Kidney capillary endothelial cell (primary cell): ENCODE data around the gene PRR33.
"Not testable (repeated sequence)": the region's sequence is repeated elsewhere in the genome, so short reads cannot be mapped to it uniquely, and the experiment has no call there.

Source experiments
- DNase-seq: peaks from one replicate; pipeline ENCODE4 v3.0.0-alpha.2; 2018; ENCODE audit warnings: low spot score

Gene PRR33

DNA sequence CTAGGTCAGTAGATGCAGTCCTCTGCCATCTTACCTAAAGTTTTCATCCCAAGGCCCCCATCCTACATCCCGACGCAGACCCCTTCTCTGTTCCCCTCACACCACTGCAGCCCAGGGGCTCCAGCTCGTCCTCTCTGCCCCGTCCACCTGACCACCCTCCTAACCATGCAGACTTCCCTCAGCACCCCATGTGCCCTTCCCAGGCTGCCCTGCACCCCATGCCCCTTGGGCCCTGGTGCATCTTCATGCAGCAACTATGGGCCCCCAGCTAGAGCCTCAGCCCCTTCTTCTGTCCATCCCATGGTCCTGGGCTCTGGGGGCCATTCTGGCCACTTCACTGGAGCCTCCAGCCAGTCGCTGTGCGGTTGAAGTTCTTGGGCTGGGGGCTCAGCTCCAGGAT lies 2.9 kb downstream of the PRR33 start:
- DNase-seq: no peak

DNA sequence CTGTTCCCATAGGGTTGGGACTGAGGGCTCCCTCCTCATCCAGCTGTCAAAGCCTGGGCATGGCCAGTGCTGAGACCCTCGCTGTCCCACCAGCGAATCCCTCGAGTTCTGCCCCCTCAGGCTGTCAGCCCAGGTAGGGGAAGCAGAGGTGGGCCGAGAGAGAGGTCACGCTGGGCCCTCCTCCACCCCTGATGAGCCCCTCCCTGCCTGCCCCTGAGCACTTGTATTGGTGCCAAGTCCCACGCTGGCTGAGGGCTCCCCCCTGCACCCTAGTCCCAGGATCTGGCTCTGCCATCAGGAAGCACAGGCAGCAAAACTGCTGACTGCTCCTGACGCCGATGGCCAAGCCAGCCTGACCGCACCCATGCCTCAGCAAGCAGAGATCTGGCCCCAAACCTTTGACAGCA lies 3.3 kb downstream of the PRR33 start:
- no peak for DNase-seq

DNA sequence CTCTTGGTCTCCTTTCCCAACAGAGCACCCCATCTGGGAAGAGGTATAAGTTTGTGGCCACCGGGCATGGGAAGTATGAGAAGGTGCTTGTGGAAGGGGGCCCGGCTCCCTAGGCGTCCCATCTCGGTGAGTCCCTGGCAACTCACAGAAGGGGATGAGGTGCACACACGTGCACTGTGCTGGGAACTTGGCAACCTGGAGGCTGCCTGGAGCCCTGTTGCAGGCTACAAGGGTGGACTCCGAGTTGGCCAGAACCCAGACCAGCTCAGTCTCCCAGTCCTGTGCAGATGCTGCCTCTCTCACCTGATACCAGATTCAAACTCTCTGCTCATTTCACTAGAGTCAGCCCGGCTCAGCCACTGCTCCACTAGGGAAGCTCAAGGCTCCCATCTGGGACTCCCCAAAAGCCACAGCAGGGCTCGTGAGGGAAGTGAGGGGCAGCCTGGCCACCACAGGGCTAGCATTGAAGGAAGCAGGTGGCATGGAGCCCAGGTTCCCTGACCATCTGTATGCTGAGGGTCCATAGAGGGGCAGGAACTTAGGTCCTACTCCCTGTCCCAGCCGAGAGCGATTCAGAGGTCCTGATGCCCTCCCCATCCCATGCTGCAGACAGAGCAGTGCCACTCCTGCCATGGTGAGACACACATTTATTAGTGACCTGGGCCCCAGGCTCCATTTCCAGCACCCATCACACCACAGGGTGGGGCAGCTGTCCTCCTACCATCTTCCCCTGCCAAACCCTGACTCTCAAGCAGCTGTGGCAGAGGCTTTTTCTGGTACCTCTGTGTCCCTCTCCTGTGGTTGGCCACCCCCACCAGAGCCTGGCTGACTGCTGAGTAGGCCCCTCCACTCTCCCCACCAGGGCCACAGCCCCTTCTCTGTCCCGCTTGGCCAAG lies 4.0 kb downstream of the PRR33 start:
- DNase-seq: no peak

DNA sequence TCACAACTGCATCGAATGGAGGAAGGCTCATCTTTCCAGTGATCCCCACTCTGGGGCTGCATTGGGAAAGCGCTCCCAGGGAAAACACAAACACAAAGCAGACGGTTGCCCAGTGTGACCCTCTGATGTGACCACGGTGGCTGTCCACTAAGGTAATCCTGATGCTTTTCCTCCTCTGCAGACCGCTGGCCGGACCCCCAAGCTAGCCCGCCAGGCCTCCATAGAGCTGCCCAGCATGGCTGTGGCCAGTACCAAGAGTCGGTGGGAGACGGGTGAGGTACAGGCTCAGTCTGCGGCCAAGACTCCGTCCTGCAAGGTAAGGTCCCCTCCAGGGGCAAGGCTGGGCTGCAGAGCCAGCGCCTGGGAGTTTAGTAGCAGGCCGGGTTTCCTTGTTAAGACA lies 5.1 kb downstream of the PRR33 start:
- not testable (repeated sequence) for DNase-seq

DNA sequence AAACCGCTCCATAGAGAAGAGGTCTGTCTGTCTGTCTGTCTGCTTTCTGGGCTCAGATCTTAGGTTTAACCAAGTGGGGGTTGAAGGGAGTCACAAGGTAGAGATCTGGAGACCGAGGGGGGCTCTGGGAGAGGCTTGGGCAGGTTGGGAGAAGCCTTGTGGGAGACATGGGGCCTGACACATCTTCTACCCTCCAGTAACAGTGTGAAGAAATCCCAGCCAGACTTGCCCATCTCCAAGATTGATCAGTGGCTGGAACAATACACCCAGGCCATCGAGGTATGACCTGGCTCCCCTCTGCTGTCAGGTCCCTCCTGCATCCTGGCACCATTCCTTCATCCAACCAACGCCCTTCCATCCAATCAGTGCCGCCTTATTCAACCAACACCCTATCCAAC lies 7.4 kb downstream of the PRR33 start:
- DNase-seq: no peak

DNA sequence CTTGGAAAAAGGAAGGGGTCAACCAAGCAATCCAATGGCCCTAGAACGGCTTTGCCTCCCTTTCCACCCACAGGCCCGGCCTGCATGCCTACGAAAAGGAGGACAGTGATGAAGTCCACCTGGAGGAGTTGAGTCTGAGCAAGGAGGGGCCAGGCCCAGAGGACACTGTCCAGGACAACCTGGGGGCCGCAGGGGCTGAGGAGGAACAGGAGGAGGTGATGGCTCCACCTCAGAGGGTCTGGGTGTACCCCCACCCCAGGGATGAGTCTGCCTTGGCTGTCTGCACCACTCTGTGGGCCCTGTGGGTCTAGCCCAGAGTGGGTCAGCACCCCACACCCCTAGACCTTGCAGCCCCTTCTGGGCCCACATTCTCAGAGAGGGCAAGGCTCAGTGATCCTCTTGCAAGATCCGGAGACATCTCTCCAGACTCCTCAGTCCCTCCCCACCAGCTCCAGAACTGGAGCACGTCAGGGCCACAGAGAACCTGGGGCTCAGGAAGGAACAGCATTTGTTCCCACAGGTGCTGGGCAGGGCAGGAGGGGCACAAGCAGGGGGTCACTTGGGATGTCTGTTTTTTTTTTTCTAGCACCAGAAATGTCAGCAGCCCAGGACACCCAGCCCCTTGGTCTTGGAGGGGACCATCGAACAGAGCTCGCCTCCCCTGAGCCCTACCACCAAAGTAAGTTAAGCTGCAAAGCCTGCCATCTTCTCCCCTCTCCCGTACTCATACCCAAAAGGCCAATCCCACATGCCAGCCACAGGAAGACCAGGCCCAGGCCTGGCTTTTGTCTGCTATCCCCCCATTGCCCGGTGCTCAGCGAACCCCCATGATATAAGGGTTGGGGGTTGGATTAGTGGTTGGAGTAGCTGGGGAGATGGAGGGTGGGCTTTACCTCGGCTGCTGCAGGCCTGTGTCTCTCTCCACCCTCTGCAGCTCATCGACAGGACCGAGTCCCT lies 8.1 kb downstream of the PRR33 start:
- no peak for DNase-seq

DNA sequence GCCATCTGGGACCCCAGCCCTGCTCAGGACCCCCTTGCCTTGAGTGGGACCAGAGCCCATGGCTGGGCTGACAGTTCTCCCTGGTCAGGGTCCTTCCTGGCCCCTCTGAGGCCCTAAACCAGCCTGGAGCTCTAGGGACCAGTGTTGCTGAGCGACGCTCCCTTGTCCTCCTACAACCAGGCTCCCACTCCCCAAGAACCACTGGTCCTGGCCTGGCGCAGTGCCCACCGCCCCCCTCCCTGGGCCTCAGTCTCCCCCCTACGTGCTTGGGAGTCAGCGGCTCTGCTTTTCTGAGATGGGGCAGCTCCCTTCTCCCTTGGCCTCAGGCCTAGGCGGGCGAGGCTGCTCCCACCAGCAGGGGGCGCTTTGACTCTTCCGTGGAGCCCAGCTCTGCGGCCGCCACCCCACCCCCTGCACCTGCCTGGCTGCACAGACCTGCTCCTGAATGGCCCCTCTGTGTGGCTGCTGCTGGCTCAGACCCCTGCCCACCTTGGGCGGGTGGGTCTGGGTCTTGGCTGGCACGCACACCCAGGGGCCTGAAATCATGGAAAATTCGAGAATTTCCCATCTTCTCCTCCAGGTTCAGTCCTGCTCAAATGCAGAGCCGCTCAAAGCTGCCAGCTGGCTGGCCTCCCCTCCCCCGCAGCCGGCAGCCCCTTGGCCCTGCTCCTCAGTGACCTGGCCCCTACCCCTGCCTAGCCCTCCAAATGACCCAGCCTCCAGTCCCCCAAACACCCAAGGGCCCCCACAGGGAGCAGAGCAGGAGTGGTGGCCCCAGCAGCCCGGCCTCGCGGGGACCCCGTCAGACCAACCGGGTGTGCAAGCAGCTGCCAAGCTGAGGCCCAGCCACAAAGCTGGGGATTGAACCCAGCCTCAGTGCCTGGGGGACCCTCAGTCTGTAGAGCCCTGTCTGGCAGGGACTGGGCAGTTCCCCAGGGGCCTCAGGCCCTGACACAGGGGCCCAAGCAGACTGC lies 9.1 kb downstream of the PRR33 start:
- peak; percentile 71 for DNase-seq

DNA sequence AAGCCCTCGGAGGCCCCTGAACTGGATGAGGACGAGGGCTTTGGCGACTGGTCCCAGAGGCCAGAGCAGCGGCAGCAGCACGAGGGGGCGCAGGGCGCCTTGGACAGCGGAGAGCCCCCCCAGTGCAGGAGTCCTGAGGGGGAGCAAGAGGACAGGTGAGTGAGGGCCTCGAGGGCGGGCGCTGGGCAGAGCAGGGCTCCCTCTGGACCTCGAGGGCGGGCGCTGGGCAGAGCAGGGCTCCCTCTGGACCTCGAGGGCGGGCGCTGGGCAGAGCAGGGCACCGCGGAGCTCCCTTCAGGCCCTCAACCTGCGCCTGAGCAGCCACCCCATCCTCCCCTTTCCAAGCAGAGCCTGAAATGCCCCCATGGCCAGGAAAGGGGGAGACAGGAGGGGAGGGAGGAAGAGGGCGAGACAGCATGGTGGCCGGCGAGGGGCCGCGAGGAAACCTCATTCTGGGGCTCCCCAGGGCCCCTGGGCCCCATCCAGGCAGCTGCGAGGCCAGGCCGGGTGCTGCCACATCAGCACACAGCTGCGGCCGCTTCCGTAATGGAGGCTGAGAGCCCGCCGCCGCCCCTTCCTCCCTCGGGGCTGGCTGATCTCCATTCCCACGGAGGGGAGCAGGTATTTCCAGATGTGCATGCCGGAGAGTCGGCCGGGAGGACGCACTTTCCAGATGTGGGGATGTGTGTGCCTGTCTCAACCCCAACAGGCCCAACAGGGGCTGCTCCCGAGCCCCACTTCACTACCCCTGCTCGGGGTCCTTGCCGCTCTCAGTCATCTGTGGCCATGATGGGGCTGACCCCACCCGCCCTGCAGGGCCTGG lies 10.0 kb downstream of the PRR33 start:
- no peak for DNase-seq

DNA sequence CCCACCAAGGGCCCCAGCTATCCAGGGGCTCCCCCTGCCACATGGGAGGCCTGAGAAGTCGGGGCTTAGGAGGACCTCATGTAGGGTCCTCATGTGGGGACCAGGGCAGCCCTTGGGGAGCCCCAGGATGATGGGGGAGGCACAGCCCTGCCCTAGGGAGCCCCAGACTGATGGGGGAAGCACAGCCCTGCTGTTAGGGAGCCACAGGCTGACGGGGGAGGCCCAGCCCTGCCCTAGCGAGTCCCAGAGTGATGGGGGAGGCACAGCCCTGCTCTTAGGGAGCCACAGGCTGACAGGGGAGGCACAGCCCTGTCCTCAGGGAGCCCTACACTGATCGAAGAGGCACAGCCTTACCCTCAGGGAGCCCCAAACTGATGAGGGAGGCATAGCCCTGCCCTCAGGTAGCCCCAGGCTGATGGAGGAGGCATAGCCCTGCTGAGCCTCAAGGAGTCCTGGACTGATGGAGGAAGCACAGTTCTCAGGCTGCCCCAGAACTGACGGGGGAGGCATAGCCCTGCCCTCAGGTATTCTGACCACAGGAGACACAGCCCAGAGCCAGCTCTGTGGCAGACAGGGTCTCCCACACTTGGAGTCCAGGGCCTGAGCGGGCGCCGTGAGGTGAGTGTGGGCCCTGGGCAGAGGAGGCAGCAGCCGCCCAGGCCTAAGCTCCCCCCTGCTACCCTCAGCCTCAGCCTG lies 10.8 kb downstream of the PRR33 start:
- DNase-seq: no peak

DNA sequence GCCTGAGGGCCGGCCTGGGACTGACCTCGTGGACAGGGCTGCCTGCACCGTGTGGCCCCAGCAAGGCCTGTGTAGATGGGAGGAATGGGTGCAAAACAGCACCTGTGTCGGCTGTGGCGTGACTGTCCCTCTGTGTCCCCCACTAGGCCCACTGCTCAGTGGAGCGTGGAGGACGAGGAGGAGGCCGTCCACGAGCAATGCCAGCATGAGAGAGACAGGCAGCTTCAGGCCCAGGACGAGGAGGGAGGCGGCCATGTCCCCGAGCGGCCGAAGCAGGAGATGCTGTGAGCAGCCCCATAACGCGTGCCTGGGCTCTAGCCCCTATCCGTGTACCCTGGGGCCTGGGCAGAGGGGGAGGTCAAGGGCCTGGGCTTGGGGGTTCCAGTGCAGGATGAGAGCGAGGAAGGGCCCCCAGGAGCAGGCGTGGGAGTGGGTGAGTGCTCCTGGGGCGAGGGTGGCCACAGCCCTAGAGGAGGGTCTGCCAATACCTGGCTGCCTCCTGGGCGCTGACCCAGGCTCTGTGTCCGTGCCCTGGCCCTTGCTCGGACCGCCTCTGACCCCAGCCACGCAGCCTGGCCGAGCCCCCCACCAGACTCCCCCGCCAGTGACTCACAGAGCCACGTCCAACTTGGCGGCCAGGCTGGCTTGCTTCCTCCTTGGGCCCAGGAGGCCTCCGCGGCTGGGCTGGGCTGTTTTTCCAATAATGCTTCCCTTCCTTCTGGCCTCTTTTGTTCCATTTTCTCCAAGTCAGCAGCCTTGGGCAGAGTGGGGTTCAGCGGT lies 11.6 kb downstream of the PRR33 start:
- peak; percentile 31 for DNase-seq

DNA sequence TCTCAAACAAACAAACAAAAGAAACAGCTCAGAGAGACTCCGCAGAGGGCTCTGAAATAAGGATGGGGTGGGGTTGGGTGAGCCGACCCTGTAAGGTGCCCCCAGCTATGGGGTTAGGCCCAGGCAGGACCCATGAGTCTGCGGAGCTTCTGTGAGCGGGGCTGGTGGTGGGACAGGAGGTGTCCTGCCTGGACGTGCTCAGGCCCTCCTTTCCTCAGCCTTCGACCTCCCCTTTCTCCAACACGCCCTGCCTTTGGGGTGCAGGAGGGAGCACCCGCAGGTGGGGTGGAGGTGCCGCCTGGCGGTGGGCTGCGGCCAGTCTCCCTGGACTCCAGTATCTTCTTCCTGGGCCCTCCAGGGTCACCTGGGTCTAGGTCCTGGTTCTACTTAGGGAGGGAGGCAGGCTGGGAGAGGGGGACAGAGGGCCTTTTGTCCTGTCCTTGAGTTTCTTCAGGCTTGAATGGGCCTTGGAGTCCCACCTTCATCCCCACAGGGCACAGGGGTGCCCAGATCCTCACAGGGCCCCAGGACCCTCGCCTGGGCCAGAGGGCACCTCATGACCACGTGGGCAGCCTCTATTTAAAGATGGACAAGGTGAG lies 12.3 kb downstream of the PRR33 start:
- DNase-seq: no peak

DNA sequence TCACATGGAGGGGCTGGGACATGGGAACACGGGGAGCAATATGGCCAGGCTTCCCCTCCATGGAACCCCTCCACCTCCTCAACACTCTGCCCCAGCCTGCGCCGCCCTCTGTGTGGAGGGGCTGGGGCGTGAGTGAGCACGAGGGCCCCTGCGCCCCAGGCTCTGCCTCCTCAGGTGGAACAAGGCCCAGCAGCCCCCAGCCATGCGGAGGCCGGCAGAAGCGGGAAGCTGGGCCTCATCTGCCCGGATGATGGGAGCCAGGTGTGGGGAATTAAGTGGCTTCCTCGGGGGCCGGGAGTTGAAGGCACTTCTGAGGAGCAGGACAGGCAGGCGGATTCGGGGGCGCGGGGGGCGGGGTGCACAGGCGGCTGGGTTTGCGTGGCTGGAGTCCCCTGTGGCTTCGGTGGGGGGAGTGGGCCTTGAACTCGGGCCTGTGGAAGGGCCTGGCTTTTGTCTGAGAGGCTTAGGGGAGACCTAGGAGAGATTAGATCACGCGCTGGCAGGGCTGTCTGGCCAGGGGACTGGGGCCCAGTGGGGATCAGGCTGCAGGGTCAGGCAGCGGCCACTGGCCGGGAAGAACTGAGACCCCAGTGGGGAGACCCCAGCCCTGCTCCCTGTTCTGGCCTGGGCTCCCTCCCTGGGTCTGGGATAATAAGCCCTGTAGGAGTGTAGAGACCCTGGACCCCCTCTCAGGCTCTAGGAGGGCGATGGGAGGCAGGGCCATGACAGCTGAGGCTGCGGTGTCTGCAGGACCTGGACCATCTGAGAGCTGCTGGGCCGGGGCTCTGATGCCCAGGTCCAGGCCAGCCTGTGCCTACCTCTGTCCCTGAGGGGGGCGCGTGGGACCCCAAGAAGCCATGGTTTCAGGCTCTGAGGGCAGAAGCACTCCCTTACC lies 13.3 kb downstream of the PRR33 start:
- DNase-seq: no peak

DNA sequence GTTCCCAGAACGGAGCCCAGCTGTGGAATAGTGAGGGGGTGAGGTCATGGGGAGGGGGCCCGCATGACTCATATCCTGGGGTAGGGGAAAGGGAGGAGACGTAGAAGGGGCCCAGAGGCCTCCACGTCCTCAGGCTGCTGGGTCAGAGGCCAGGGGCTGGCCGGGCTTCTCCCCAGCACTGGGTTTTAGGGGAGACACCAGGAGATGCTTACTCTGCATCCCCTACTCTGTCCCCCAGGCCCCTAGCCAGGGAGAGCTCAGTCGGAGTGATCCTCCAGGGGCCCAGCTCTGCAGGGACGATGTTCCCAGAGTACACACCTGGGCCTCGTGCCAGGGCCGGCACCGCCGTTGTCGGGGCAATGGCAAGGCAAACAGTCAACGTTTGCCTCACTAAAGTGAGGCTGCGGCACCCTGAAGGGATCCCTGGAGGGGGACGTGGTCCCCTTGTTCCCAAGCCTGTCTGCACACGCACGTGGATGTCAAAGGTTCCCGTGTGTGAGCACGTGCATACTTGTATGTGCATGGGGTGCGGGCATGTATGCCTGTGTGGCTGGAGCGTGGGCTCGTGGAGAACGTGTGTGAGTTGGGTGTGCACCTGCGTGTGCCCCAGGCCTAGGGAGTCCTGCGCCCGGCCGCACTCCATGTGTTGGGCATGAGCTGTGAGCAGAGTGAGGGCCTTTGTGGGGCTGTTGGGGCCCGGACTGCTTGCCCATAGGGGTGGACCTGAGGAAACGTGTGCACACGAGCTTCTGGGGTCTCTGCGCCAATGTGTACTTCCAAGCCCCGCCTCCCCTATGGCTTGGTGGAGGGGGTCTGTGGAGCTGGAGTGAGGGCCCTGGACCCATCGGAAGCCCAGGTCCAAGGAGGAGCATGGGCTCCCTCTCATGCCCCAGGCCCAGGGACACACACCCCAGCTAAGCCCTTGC lies 14.2 kb downstream of the PRR33 start:
- DNase-seq: no peak

DNA sequence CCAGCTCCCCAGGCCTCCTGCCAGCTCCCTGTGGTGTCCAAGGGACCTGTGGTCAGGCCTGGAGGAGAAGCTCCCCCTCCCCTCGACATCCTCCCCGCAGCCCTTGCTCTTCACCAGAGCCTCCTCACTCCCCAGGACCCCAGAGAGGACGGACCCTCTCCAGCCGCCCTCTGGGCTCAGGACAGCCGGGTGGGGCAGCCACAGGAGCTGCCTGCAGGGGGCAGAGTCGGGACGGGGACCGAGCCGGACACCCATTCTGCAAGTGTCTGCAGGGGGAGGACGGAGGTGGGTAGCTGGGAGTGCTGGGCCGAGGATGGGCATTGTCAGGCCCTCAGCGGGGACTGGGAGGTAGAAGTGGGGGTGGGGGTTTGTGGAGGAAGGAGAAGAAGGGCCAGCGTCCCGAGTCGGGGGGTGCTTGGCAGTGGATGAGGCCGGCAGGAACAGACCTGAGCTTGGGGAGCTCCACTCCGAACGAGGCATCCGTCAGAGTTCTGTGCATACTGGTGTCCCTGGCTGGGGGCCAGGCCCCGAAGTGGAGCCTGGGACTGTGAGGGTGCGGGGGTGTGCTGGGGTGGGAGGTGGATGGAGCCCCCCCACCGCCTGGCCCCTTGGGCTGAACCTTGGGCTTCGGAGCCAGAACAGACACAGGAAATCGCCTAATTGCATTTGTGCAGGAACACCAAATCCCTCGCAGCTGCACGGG lies 15.2 kb downstream of the PRR33 start:
- peak; percentile 32 for DNase-seq

DNA sequence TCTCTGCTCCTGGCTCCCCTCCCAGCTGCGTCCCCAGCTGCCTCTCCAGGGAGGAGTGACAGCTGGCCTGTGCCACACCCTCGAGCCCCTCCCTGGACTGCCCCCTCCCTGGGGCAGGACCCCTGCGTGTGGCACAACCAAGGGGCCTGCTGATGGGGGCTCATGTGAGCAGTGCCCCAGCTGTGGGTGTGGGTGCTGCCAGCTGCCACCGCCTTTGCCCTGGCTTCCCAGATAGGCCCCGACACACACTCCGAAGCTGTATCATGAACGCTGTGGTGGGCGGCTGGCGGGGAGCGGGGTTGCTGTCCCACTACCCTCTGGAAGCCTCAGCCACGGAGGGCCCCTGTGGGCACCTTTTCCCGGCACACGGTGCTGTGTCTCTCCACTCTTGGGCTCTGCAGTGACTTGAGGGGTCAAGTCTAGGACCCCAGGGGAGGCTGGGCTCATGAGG lies 15.8 kb downstream of the PRR33 start:
- not testable (repeated sequence) for DNase-seq
